Activated CD8-positive, alpha-beta T cell treated with anti-CD3 and anti-CD28 coated beads for 36 hours (primary cell): ENCODE results near the gene DPYD. TPM values are rescaled to one million over a fixed set of nuclear protein-coding genes. Genes with fewer than 3 reads are reported as not detected.

Experiments used
- ATAC-seq: fragments of 200-7000 bp; cut with Tn5 transposase; one replicate; pipeline ENCODE4 v1.10.0; 2021; ENCODE audit warnings: mild to moderate bottlenecking, moderate library complexity
- CTCF ChIA-PET: fragments of 350-600 bp; sonication (Branson Sonifier 250); formaldehyde crosslinking; loops from one replicate; lab custom pipeline; 2021; ENCODE audit warnings: antibody characterized with exemption; lab: Charles Lee
- POLR2A ChIA-PET: fragments of 350-600 bp; sonication (Branson Sonifier 250); formaldehyde crosslinking; loops from one replicate; lab custom pipeline; 2021; ENCODE audit warnings: antibody characterized with exemption; lab: Charles Lee
- DNase-seq: peaks from one replicate; pipeline ENCODE4 v3.0.0-alpha.2; 2020
- H3K27ac Mint-ChIP-seq: one replicate; pipeline ENCODE4 v1.8.0; 2021; ENCODE audit warnings: mild to moderate bottlenecking, mixed read lengths
- H3K27me3 Mint-ChIP-seq: one replicate; pipeline ENCODE4 v1.8.0; 2021; ENCODE audit warnings: mixed read lengths
- H3K36me3 Mint-ChIP-seq: one replicate; pipeline ENCODE4 v1.8.0; 2021; ENCODE audit warnings: low read depth, mixed read lengths
- H3K4me1 Mint-ChIP-seq: one replicate; pipeline ENCODE4 v1.8.0; 2021; ENCODE audit warnings: low read depth, mixed read lengths
- H3K4me3 Mint-ChIP-seq: one replicate; pipeline ENCODE4 v1.8.0; 2021; ENCODE audit warnings: mild to moderate bottlenecking, moderate library complexity, mixed read lengths
- H3K9me3 Mint-ChIP-seq: one replicate; pipeline ENCODE4 v1.8.0; 2021; ENCODE audit warnings: mixed read lengths
- intact Hi-C: fragments of 100-400 bp; cut with micrococcal nuclease; formaldehyde crosslinking; loops from one replicate; pipeline ENCODE4 v1.10.0; 2022
- total RNA-seq, 2 experiments: library from RNA; stranded (reverse); gene quantifications; one replicate each; pipeline ENCODE4 v1.2.3, GENCODE V29; 2021
- TF ChIP-seq, protein P1 (sequence below): fragments of 200-600 bp; IDR thresholded peaks from one replicate; pipeline ENCODE4 v1.8.0; 2022; ENCODE audit warnings: antibody characterized with exemption, mild to moderate bottlenecking

Gene DPYD
- total RNA-seq, 2 experiments from 2014 or later = 10.7 to 10.8 TPM

DNA sequence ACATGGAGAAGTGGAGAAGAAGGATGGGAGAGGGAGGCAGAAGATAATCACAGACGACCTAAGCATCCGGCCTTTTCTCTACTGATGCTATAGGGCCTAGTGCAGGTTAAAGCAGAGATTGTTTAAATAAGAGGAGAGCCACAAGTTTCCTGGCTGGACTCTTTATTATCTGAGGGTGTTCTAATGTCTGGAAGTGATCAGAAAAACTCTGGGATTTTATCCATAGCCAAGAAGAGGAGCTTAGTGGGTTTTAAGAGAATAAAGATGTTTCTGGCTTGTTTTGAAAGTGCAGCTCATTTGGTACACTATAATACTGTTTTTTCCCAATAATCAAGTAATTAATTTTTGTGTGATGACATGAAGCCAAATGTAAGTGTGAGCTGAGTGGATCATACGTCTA, 780.2 kb downstream of the DPYD start:
- Mint-ChIP-seq H3K4me1 (peaks cover 3% of the 10 kb centered on the region), H3K36me3 (no peaks in the 10 kb centered on the region), H3K9me3 (no peaks in the 10 kb centered on the region), H3K27me3 (no peaks in the 10 kb centered on the region), H3K27ac (no peak overlapping the region), H3K4me3 (no peak overlapping the region)
- ChIA-PET CTCF (interaction anchor here (0.8 kb wide), 1 partner anchor 385 kb away, joined by 3 read pairs; no protein-coding TSS in a partner anchor), POLR2A (no interaction called here)
- DNase-seq = no peak
- TF ChIP-seq, protein P1, sequence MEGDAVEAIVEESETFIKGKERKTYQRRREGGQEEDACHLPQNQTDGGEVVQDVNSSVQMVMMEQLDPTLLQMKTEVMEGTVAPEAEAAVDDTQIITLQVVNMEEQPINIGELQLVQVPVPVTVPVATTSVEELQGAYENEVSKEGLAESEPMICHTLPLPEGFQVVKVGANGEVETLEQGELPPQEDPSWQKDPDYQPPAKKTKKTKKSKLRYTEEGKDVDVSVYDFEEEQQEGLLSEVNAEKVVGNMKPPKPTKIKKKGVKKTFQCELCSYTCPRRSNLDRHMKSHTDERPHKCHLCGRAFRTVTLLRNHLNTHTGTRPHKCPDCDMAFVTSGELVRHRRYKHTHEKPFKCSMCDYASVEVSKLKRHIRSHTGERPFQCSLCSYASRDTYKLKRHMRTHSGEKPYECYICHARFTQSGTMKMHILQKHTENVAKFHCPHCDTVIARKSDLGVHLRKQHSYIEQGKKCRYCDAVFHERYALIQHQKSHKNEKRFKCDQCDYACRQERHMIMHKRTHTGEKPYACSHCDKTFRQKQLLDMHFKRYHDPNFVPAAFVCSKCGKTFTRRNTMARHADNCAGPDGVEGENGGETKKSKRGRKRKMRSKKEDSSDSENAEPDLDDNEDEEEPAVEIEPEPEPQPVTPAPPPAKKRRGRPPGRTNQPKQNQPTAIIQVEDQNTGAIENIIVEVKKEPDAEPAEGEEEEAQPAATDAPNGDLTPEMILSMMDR = no peak
- ATAC-seq = no peak
- intact Hi-C loops = no loop called here

DNA sequence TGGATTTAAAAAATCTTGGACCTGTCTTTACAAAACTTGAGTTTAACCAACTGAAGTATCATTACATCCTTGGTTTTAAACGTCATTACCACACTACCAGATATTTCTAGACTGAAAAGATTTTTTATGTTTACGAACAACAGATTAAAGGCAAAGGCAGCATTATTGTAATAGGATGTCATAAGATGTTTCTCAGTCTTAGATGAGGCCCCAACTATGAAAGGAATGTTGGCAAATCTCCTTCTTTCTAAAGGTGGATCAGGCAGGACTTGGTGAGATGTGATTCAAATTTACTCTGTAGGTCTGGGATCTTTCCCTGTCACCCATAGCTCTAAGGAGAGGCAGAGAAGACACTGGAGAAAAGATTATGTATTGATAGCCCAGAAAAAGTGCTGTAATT, 781.3 kb downstream of the DPYD start:
- DNase-seq (no peak), ATAC-seq (no peak)
- Mint-ChIP-seq H3K27ac (no peak overlapping the region), H3K36me3 (no peaks in the 10 kb centered on the region), H3K4me1 (peaks cover 3% of the 10 kb centered on the region), H3K9me3 (no peaks in the 10 kb centered on the region), H3K27me3 (no peaks in the 10 kb centered on the region), H3K4me3 (no peak overlapping the region)
- ChIA-PET CTCF (interaction anchor here (1.2 to 1.9 kb wide), 3 partner anchors 11 to 912 kb away, joined by 3 to 8 read pairs (median 5); no protein-coding TSS in a partner anchor), POLR2A (no interaction called here)
- intact Hi-C loops = no loop called here
- TF ChIP-seq, protein P1 = no peak

DNA sequence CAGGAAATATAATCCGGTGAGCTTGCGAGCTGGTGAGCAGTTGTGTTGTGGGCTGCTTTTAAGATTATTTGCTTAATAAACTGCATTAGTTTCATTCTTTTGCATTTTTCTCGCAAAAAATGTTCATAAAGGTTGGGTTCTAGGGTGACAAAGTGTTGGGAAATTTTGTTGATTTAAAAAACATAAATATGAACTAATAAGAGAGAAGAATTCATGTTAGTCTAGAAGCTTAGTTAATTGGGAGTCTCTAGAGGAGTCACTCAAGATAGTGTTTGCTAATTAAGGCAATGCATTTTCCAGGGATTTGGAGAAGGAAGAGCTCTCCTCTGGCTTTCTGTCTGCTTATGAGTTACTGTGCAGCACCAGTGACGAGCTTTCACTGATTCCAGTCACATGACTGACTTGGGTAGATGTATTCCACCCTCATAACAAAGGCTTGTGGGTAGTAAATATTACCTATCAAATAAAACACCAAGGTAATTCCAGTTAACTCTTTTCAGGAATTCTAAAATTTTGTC, 782.3 kb downstream of the DPYD start:
- CTCF ChIA-PET = interaction anchor here (0.8 to 1.9 kb wide), 13 partner anchors 10 to 1330 kb away, joined by 3 to 10 read pairs (median 3); no protein-coding TSS in a partner anchor
- DNase-seq (no peak), ATAC-seq (peak; percentile 13)
- no peak overlapping the region for H3K27ac Mint-ChIP-seq
- intact Hi-C loops = no loop called here
- H3K36me3 Mint-ChIP-seq = no peaks in the 10 kb centered on the region
- TF ChIP-seq, protein P1 = peak; percentile 32
- H3K27me3 Mint-ChIP-seq = no peaks in the 10 kb centered on the region
- peaks cover 3% of the 10 kb centered on the region for H3K4me1 Mint-ChIP-seq
- no peaks in the 10 kb centered on the region for H3K9me3 Mint-ChIP-seq
- POLR2A ChIA-PET = no interaction called here
- H3K4me3 Mint-ChIP-seq = no peak overlapping the region

DNA sequence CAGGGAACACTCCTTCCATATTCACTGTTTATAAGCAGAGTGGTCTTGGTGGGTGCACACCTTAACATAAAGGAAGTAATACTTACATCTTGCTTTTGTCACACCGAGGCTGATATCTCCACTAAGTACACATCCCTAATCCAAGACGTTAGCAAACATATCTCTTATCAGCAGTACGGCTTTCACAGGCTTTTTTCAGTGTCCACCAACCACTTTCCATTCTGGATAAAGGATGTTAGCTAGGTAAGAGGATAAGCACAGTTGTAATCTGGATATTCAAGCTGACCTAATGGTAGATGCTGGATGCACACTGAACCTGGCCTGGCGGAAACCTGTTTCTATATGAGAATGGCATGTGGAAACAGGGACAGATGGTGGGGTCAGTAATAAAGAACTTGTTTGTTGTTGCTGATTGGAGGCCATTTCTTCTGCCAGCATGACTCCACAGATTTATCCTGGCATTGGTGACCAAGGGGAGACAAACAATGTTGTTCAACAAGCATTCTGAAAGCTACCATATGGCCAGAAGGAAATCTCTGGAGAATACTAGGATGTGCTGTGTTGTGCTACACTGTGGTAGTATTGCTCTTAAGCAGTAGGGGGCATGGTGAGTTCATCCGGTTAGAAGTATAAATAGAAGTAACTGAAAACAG, 782.8 kb downstream of the DPYD start:
- POLR2A ChIA-PET = no interaction called here
- no peaks in the 10 kb centered on the region for H3K36me3 Mint-ChIP-seq
- CTCF ChIA-PET = interaction anchor here (0.8 to 1.9 kb wide), 12 partner anchors 10 to 1330 kb away, joined by 3 to 10 read pairs (median 4); no protein-coding TSS in a partner anchor
- H3K27me3 Mint-ChIP-seq = no peaks in the 10 kb centered on the region
- H3K9me3 Mint-ChIP-seq = no peaks in the 10 kb centered on the region
- peak; percentile 97 for ATAC-seq
- no peak overlapping the region for H3K27ac Mint-ChIP-seq
- peak; percentile 34 for DNase-seq
- intact Hi-C loops = no loop called here
- H3K4me1 Mint-ChIP-seq = peaks cover 3% of the 10 kb centered on the region
- TF ChIP-seq, protein P1 = peak; percentile 69
- no peak overlapping the region for H3K4me3 Mint-ChIP-seq

DNA sequence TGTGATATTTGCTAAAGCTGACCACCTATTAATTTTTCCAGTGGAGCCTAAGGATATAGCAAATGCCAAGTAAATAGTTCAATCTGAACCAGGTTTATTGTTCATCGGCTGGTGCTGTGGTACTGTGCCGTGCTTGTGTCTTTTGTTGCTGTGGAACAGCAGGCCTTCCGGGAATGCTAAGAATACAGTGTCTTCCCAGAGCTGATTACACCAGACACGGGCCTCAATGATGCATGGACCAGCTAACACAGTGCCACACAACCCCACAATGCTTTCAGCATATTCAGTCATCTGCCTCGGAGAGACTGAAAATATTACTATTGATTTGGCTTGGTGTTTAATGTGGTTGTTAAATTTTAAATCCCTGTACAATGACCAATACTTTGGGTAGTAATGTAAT, 783.8 kb downstream of the DPYD start:
- DNase-seq = no peak
- TF ChIP-seq, protein P1 = no peak
- Mint-ChIP-seq H3K4me3 (no peak overlapping the region), H3K9me3 (no peaks in the 10 kb centered on the region), H3K36me3 (no peaks in the 10 kb centered on the region), H3K27ac (no peak overlapping the region), H3K4me1 (peaks cover 3% of the 10 kb centered on the region), H3K27me3 (no peaks in the 10 kb centered on the region)
- POLR2A ChIA-PET = no interaction called here
- CTCF ChIA-PET = interaction anchor here (0.9 kb wide), 1 partner anchor 39 kb away, joined by 3 read pairs; no protein-coding TSS in a partner anchor
- intact Hi-C loops = no loop called here
- ATAC-seq = no peak
